ENCODE measurements around the gene FKBP10.

FKBP10 gene

DNA sequence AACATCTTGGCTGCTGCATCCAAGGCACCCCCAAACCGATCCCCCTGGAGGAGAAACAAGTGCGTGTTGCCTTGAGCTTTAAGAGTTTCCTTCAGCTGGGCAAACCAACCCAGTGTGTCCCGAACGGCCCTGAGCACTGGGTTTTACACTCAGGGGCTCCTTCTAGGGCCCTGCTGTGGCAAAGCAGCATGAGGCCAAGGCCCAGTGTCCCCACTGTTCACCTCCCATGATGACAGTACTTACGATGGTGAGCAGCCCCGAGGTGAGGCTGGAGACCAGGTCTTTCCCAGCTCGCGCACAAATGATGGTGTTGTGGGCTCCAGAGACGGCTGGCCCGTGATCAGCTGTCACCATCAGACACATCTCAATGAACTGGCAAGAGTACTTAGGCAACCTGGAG, 59.0 kb downstream of the FKBP10 start:
- no peak for DNase-seq (ENCODE audit: low read depth in 1 of 2, low spot score in 1 of 2)
- Histone ChIP-seq H3K4me3 (replicated peaks; ENCODE audit: insufficient read depth, low read length) (no peak overlapping the region), H3K27me3 (ENCODE audit: insufficient read depth, poor library complexity, severe bottlenecking) (no peaks in the 10 kb centered on the region), H3K27ac (replicated peaks) (no peak overlapping the region)
- TF ChIP-seq, protein P1, sequence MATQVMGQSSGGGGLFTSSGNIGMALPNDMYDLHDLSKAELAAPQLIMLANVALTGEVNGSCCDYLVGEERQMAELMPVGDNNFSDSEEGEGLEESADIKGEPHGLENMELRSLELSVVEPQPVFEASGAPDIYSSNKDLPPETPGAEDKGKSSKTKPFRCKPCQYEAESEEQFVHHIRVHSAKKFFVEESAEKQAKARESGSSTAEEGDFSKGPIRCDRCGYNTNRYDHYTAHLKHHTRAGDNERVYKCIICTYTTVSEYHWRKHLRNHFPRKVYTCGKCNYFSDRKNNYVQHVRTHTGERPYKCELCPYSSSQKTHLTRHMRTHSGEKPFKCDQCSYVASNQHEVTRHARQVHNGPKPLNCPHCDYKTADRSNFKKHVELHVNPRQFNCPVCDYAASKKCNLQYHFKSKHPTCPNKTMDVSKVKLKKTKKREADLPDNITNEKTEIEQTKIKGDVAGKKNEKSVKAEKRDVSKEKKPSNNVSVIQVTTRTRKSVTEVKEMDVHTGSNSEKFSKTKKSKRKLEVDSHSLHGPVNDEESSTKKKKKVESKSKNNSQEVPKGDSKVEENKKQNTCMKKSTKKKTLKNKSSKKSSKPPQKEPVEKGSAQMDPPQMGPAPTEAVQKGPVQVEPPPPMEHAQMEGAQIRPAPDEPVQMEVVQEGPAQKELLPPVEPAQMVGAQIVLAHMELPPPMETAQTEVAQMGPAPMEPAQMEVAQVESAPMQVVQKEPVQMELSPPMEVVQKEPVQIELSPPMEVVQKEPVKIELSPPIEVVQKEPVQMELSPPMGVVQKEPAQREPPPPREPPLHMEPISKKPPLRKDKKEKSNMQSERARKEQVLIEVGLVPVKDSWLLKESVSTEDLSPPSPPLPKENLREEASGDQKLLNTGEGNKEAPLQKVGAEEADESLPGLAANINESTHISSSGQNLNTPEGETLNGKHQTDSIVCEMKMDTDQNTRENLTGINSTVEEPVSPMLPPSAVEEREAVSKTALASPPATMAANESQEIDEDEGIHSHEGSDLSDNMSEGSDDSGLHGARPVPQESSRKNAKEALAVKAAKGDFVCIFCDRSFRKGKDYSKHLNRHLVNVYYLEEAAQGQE (IDR thresholded peaks at IDR 0.05; ENCODE audit: insufficient replicate concordance, low read depth) = no peak
- TF ChIP-seq, protein P2, sequence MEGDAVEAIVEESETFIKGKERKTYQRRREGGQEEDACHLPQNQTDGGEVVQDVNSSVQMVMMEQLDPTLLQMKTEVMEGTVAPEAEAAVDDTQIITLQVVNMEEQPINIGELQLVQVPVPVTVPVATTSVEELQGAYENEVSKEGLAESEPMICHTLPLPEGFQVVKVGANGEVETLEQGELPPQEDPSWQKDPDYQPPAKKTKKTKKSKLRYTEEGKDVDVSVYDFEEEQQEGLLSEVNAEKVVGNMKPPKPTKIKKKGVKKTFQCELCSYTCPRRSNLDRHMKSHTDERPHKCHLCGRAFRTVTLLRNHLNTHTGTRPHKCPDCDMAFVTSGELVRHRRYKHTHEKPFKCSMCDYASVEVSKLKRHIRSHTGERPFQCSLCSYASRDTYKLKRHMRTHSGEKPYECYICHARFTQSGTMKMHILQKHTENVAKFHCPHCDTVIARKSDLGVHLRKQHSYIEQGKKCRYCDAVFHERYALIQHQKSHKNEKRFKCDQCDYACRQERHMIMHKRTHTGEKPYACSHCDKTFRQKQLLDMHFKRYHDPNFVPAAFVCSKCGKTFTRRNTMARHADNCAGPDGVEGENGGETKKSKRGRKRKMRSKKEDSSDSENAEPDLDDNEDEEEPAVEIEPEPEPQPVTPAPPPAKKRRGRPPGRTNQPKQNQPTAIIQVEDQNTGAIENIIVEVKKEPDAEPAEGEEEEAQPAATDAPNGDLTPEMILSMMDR (IDR thresholded peaks at IDR 0.05; ENCODE audit: insufficient read depth, low read length) = no peak
- TF ChIP-seq GABPA (IDR thresholded peaks at IDR 0.05; ENCODE audit: low read depth) = no peak
- no peak for TF ChIP-seq SPI1 (IDR thresholded peaks at IDR 0.05; ENCODE audit: borderline replicate concordance, low read depth)
- TF ChIP-seq POLR2AphosphoS5 (IDR thresholded peaks at IDR 0.05; ENCODE audit: low read depth) = no peak
